ENCODE results near the gene RIMS4.

RIMS4 gene

GRCh38 chr20:44851545-44851944 is 41.2 kb upstream of the RIMS4 start:
- Histone ChIP-seq H3K27me3 (ENCODE audit: control insufficient read depth, insufficient read depth, low read length) (no peaks in the 10 kb centered on the region), H3K36me3 (ENCODE audit: control insufficient read depth, insufficient read depth, low read length) (no peaks in the 10 kb centered on the region), H3K4me3 (ENCODE audit: low read depth, low read length) (no peak overlapping the region), H3K27ac (no peak overlapping the region), H3K9ac (no peak overlapping the region), H3K79me2 (no peaks in the 10 kb centered on the region), H3K9me3 (ENCODE audit: control insufficient read depth, low read length) (no peaks in the 10 kb centered on the region), H2AFZ (no peak overlapping the region), H3K4me2 (ENCODE audit: low read length) (no peak overlapping the region), H3K4me1 (no peaks in the 10 kb centered on the region)
- no peak for TF ChIP-seq CTCF (IDR thresholded peaks at IDR 0.05)

- Histone ChIP-seq H3K27me3 (ENCODE audit: control insufficient read depth, insufficient read depth, low read length) (no peaks in the 10 kb centered on the region), H3K9me3 (ENCODE audit: control insufficient read depth, low read length) (no peaks in the 10 kb centered on the region), H3K36me3 (ENCODE audit: control insufficient read depth, insufficient read depth, low read length) (no peaks in the 10 kb centered on the region), H3K4me2 (ENCODE audit: low read length) (no peak overlapping the region), H3K4me1 (no peaks in the 10 kb centered on the region), H3K79me2 (no peaks in the 10 kb centered on the region), H3K9ac (no peak overlapping the region), H3K4me3 (ENCODE audit: low read depth, low read length) (no peak overlapping the region), H3K27ac (no peak overlapping the region), H2AFZ (no peak overlapping the region)
- TF ChIP-seq CTCF (IDR thresholded peaks at IDR 0.05): no peak
Measured at GRCh38 chr20:44850837-44851236, 40.5 kb upstream of the RIMS4 start.

- H3K9me3 ChIP-seq (ENCODE audit: control insufficient read depth, low read length): no peaks in the 10 kb centered on the region
- no peaks in the 10 kb centered on the region for H3K4me1 ChIP-seq
- no peaks in the 10 kb centered on the region for H3K27me3 ChIP-seq (ENCODE audit: control insufficient read depth, insufficient read depth, low read length)
- no peak for TF ChIP-seq CTCF (IDR thresholded peaks at IDR 0.05)
- no peak overlapping the region for H3K4me2 ChIP-seq (ENCODE audit: low read length)
- H2AFZ ChIP-seq: no peak overlapping the region
- H3K27ac ChIP-seq: no peak overlapping the region
- no peak overlapping the region for H3K9ac ChIP-seq
- H3K4me3 ChIP-seq (ENCODE audit: low read depth, low read length): no peak overlapping the region
- no peaks in the 10 kb centered on the region for H3K79me2 ChIP-seq
- no peaks in the 10 kb centered on the region for H3K36me3 ChIP-seq (ENCODE audit: control insufficient read depth, insufficient read depth, low read length)
Measured at GRCh38 chr20:44850272-44850671, 39.9 kb upstream of the RIMS4 start.

- H3K27ac ChIP-seq: no peak overlapping the region
- H3K9me3 ChIP-seq (ENCODE audit: control insufficient read depth, low read length): no peaks in the 10 kb centered on the region
- no peaks in the 10 kb centered on the region for H3K4me1 ChIP-seq
- no peak overlapping the region for H3K4me3 ChIP-seq (ENCODE audit: low read depth, low read length)
- no peaks in the 10 kb centered on the region for H3K36me3 ChIP-seq (ENCODE audit: control insufficient read depth, insufficient read depth, low read length)
- no peaks in the 10 kb centered on the region for H3K27me3 ChIP-seq (ENCODE audit: control insufficient read depth, insufficient read depth, low read length)
- no peak overlapping the region for H3K9ac ChIP-seq
- H2AFZ ChIP-seq: no peak overlapping the region
- H3K79me2 ChIP-seq: no peaks in the 10 kb centered on the region
- no peak overlapping the region for H3K4me2 ChIP-seq (ENCODE audit: low read length)
- TF ChIP-seq CTCF (IDR thresholded peaks at IDR 0.05): no peak
Measured at GRCh38 chr20:44849703-44850102, 39.4 kb upstream of the RIMS4 start.

GRCh38 chr20:44848254-44849015 is 38.1 kb upstream of the RIMS4 start:
- no peaks in the 10 kb centered on the region for H3K4me1 ChIP-seq
- no peaks in the 10 kb centered on the region for H3K36me3 ChIP-seq (ENCODE audit: control insufficient read depth, insufficient read depth, low read length)
- no peak overlapping the region for H3K4me3 ChIP-seq (ENCODE audit: low read depth, low read length)
- no peaks in the 10 kb centered on the region for H3K9me3 ChIP-seq (ENCODE audit: control insufficient read depth, low read length)
- H3K27me3 ChIP-seq (ENCODE audit: control insufficient read depth, insufficient read depth, low read length): no peaks in the 10 kb centered on the region
- H3K9ac ChIP-seq: no peak overlapping the region
- H3K27ac ChIP-seq: no peak overlapping the region
- no peaks in the 10 kb centered on the region for H3K79me2 ChIP-seq
- H3K4me2 ChIP-seq (ENCODE audit: low read length): no peak overlapping the region
- TF ChIP-seq CTCF (IDR thresholded peaks at IDR 0.05): no peak
- no peak overlapping the region for H2AFZ ChIP-seq

Measured in parathyroid adenoma (tissue), 2 donors.